GM21737 (cell line): ENCODE results near the gene EFL1.
A peak's percentile ranks its signal among the peaks of the same experiment; 100 is the strongest.
"Not testable (repeated sequence)": the region's sequence is repeated elsewhere in the genome, so short reads cannot be mapped to it uniquely, and the experiment has no call there.

Experiments
- ATAC-seq: cut with Tn5 transposase; IDR thresholded peaks from one replicate; pipeline ENCODE4 v1.9.1; 2021; ENCODE audit warnings: mild to moderate bottlenecking, moderate library complexity; ENCODE audit not compliant: unreplicated experiment

Gene EFL1

GRCh38 chr15:82282386-82282785 is 19.9 kb upstream of the EFL1 start:
- ATAC-seq, result not testable (repeated sequence)

DNA sequence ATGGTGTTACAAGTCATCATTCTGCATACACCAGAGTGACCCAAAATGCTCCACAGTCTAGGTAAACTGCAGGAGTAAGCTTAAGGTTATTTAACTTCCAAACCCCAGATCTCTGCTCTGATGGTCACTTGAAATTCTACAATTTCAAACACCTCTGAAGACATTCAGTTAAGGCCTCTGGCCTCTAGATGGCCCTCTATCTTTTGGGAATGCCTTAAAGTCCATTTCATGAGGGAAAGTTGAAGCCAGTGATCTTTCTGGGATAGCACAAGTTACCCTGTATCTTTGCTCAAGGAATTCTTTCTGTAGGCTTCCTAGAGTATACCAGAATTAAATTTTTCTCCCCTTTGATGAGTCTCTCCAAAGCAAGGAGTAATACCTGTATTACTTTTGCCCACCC is 18.7 kb upstream of the EFL1 start:
- ATAC-seq, result not testable (repeated sequence)

GRCh38 chr15:82275410-82275809 is 12.9 kb upstream of the EFL1 start:
- no peak for ATAC-seq

DNA sequence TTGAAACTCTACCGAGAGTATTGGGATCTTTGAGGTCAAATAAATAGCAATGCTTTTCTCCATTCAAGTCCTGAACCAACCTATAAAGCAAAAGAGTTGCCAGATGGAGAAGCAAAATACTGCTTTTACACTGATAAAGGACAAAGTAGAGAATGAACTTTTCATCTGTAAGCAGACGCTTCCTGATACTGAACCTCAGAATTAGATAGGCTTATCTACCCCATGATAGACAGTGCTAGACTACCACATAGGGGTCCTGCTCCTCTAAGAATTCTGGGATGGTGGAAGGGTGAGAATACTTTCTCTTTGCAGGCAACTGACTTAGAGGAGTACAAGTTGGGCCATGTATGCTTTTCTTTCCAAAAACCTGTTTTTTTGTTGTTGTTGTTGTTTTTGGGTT is 9.6 kb upstream of the EFL1 start:
- ATAC-seq, result no peak

- ATAC-seq, result not testable (repeated sequence)
Observed at GRCh38 chr15:82268454-82268853, 5.9 kb upstream of the EFL1 start.

DNA sequence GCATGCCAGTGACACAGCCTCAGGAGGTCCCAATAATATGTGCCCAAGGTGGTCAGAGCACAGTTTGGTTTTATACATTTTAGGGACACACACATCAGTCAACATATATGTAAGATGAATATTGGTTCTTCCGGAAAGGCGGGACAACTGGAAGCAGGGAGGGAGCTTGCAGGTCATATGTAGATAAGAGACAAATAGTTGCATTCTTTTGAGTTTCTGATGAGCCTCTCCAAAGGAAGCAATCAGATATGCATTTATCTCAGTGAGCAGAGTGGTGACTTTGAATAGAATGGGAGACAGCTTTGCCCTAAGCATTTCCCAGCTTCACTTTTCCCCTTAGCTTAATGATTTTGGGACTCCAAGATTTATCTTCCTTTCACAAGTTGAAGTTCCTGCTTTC is 4.6 kb upstream of the EFL1 start:
- not testable (repeated sequence) for ATAC-seq

GRCh38 chr15:82263350-82263749 is 816 bp upstream of the EFL1 start:
- ATAC-seq, result no peak

DNA sequence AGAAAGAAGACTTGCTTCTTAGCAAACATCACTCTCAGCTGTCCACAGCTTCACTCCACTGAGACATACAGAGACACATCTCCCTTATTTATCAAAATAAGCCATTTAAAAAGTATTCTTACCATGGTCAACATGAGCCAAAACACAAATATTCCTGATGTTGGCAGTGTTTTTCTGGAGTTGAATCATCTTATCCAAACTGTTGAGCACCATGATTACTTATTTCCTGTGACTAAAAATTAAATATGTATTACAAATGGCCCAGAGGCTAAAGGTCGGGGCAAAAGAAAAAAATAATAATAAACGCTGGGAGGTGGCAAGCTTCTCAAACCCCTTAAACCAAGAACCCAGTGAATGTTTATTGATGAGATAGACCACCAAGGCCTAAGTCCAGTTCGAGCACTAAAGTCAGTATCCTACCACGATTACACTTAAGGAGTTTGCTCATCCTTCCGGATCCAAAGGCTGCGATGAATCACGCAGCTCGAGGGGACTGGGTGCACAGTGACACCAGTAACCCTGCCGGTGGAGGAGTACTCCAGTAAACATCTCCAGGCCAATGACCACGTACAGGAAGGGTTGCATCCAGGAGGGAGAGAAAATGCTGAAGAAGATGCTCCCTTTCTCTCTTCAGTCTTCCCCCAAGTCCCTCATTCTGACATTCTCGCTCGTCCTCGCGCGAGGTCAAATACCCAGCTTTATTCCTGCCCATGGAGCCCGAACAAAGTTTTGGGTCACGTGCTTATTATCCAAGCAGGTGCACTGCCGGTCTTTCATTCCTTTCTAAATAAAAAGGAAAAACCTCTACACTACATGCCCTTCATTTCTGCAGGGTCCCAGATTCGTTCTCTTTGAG is 740 bp downstream of the EFL1 start:
- ATAC-seq, result peak; percentile 19

DNA sequence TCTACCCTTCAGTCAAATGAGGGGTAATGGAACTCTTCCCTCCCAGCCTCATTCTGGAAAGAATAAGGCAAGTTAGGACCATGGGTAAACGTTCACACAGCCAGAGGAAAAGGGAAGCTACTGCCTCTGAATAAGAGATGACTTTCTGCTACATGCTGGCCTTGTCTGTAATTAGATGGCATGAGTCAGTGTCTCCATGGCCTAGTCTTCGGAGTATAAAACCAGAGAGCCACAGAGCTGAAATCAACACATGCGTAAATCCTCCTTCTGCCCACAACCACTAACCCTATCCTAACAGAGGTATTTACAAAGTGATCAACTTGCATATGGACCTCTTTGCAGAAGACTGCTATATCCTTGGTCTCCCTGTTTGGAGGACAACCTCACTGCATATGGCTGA is 14.3 kb downstream of the EFL1 start:
- not testable (repeated sequence) for ATAC-seq

DNA sequence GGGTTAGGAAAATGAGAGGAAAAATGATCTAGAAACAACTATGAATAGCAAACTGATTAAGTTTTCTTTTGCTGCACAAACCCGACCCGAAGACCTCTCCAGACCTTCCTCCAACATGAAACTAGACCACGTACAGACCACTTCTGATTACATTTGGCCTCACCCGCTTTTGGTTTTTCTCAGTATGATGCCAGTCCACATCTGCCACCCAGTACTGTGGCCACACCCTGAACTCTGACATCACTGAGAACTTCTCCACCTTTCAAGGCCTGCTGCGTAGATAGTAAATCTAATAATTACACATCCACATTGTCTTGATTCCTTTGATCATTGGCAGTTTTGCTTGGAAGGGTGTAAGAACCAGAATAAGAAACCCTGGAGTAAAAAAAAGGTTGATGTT is 16.6 kb downstream of the EFL1 start:
- not testable (repeated sequence) for ATAC-seq

- ATAC-seq, result not testable (repeated sequence)
Observed at GRCh38 chr15:82243644-82244043, 18.9 kb downstream of the EFL1 start.

DNA sequence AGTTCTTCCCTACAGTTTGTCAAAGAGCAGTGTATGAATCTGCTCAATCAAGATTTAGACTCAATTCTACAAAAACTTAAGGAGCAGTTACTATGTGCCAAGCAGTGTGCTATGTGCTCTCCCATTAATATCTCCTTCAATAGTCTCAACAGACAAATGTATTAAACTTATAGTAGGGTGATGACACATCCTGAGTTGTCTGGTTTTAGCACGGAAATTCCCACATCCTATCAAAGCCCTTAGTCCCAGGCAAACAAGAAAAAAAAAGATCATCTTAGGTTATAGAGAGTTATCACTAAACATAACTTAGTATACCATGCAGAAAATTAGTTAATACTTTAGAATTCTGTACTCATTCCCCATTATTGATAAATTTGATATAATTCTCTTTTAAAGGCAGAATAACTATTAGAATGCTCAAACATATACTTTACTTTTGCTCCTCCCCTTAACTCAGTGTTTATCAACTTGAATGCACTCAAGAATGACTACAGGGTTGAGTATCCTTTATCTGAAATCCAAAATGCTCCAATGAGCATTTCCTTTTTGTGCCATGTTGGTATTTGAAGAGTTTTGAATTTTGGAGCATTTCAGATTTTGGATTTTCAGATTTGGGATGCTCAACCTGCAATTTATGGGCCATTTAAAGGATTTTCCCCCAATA is 20.6 kb downstream of the EFL1 start:
- ATAC-seq, result not testable (repeated sequence)

DNA sequence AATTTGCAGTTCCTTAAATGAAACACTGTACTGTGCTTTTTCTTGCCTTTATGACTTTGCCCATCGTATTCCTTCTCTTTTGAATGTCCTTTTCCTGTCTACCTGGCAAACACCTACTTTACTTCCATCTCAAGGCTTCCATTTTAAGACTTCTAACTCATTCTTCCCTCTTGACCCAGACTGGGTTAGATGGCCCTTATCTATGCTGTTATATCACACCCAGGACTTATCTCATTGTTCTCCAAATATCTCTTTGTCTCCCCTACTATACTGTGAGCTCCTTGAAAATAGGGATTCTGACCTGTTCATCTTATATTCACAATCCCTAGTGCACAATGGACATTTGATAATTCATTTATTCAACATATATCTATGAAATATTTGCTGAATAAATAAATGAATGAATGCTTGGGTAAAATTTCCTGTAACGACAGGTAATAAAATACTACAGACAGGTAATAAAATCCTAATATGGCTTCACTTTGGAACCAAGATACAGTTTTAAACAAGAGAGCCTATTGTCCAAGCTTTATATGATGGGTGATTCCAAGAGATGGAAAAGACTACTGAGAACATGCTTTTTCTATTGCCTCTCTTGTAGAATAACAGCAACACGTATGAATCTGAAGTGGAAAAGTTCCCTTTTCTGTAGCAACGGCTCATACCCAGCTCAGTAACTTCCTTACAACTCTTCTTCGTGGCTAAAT is 22.7 kb downstream of the EFL1 start:
- no peak for ATAC-seq

- ATAC-seq, result not testable (repeated sequence)
Observed at GRCh38 chr15:82237944-82238534, 24.5 kb downstream of the EFL1 start.

GRCh38 chr15:82231842-82232241 is 30.7 kb downstream of the EFL1 start:
- ATAC-seq, result no peak

DNA sequence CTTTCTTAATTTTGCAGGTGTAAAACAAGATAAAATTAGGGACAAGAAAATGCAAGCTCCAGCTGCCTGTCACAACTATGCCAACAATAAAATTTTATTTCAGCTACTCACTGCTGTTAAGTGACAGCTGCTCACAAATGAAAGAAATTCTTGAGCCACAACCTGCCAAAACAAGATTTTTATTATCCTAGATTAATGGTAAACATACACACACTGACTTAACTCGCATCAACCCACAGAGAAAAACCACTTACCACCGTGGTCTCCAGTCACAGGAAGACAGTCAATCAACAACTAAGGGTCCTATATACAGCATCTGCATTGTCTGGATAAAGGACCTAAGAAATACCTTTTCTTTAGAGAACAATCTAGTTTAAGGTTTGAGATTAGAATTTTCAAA is 31.3 kb downstream of the EFL1 start:
- no peak for ATAC-seq

- ATAC-seq, result no peak
Observed at GRCh38 chr15:82228750-82229149, 33.8 kb downstream of the EFL1 start.

- not testable (repeated sequence) for ATAC-seq
Observed at GRCh38 chr15:82221535-82221934, 41.0 kb downstream of the EFL1 start.

DNA sequence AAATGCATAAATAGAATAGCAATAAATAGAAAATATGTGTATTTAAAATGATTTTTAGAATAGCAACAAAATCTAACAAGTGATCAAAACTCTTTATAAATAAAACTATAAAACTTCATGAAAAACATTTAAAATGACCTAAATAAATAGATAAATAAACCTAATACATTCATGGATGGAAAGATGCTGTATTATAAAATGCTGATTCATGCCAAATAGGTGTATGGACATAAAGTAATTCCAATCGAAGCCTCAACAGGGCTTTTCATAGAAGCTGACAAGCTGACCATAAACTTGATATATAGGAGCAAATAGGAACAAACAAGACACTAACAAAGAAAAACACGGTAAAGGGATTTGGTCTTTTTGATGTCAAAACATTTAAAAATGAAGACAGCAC is 46.4 kb downstream of the EFL1 start:
- ATAC-seq, result not testable (repeated sequence)

- not testable (repeated sequence) for ATAC-seq
Observed at GRCh38 chr15:82212201-82212600, 50.3 kb downstream of the EFL1 start.

GRCh38 chr15:82210066-82210597 is 52.4 kb downstream of the EFL1 start:
- not testable (repeated sequence) for ATAC-seq
